ENCODE results near the gene OTUD5. TPM values are rescaled to one million over a fixed set of nuclear protein-coding genes. Genes with fewer than 3 reads are reported as not detected.

The OTUD5 gene, protein sequence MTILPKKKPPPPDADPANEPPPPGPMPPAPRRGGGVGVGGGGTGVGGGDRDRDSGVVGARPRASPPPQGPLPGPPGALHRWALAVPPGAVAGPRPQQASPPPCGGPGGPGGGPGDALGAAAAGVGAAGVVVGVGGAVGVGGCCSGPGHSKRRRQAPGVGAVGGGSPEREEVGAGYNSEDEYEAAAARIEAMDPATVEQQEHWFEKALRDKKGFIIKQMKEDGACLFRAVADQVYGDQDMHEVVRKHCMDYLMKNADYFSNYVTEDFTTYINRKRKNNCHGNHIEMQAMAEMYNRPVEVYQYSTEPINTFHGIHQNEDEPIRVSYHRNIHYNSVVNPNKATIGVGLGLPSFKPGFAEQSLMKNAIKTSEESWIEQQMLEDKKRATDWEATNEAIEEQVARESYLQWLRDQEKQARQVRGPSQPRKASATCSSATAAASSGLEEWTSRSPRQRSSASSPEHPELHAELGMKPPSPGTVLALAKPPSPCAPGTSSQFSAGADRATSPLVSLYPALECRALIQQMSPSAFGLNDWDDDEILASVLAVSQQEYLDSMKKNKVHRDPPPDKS
- total RNA-seq (ENCODE audit: low replicate concordance), result 15.5 and 26.0 TPM in 2 replicates

GRCh38 chrX:48957477-48957826, at the start of gene OTUD5:
OTUD5 (minus strand) TSS chrX:48957607; CDS start chrX:48957570, 37 bp downstream.
- peak within 1 kb of the TSS; percentile 79 for H3K4me3 ChIP-seq (ENCODE audit: low read depth, low read length)
- DNase-seq (ENCODE audit: low read depth), result no peak
- TF ChIP-seq, protein P1, sequence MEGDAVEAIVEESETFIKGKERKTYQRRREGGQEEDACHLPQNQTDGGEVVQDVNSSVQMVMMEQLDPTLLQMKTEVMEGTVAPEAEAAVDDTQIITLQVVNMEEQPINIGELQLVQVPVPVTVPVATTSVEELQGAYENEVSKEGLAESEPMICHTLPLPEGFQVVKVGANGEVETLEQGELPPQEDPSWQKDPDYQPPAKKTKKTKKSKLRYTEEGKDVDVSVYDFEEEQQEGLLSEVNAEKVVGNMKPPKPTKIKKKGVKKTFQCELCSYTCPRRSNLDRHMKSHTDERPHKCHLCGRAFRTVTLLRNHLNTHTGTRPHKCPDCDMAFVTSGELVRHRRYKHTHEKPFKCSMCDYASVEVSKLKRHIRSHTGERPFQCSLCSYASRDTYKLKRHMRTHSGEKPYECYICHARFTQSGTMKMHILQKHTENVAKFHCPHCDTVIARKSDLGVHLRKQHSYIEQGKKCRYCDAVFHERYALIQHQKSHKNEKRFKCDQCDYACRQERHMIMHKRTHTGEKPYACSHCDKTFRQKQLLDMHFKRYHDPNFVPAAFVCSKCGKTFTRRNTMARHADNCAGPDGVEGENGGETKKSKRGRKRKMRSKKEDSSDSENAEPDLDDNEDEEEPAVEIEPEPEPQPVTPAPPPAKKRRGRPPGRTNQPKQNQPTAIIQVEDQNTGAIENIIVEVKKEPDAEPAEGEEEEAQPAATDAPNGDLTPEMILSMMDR (IDR thresholded peaks at IDR 0.05; ENCODE audit: insufficient read depth, low read length), result no peak

DNA sequence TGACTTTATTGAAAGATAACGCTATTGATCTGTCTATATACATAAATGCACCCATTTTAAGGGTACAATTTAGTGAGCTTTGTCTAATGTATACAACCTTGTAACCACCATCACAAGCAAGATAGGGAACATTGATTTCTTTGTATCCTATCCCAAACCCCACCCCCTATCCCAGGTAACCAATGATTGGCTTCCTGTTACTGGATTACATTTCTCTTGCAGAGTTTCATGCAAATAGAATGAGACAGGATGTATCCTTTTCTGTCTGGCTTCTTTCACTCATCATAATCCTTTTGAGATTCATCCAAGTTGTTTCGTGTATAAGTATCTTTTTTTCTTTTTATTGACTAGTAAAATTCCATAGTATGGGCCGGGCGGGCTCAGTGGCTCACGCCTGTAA, 46.3 kb upstream of the OTUD5 start:
- no peak for DNase-seq (ENCODE audit: low read depth)
- TF ChIP-seq, protein P1 (IDR thresholded peaks at IDR 0.05; ENCODE audit: insufficient read depth, low read length), result no peak
- H3K4me3 ChIP-seq (ENCODE audit: low read depth, low read length), result no peak overlapping the region

- TF ChIP-seq, protein P1 (IDR thresholded peaks at IDR 0.05; ENCODE audit: insufficient read depth, low read length), result no peak
- H3K4me3 ChIP-seq (ENCODE audit: low read depth, low read length), result peak within 1 kb of the TSS; percentile 81
- peak; percentile 92 for DNase-seq (ENCODE audit: low read depth)
Measured at GRCh38 chrX:49002091-49002935, 44.9 kb upstream of the OTUD5 start, which contains the start of gene GRIPAP1. GRIPAP1 (minus strand) TSS chrX:49002264; CDS start chrX:49002229, 35 bp downstream.

DNA sequence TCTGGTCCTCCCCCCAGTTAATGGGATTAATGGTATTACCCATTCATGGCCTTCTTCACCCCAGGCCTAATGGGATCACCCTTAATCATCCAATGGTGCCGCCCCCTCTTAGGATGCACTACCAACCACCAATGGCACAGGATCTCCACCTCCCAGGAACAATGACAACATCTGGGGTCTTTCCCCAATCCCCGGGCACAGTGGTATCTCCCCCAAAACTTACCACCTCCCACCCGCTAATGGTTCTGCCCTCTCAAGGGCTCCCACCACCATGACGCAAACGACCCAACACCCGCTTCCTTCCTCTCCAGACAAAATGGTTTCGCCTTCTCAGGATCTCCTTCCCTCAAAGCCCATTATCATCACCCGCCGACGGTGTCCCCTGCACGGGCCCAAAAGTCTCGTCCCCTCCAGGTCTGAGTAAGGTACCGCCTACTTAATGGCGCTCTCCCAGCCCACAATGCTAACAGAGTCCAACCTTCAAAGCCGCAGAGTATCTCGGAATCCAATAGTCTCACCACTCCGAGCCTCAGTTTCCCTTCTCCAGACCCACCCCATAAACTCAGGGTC, 44.2 kb upstream of the OTUD5 start:
- DNase-seq (ENCODE audit: low read depth), result peak; percentile 38
- TF ChIP-seq, protein P1 (IDR thresholded peaks at IDR 0.05; ENCODE audit: insufficient read depth, low read length), result no peak
- peak overlapping the region; percentile 81 for H3K4me3 ChIP-seq (ENCODE audit: low read depth, low read length)

- peak overlapping the region; percentile 81 for H3K4me3 ChIP-seq (ENCODE audit: low read depth, low read length)
- TF ChIP-seq, protein P1 (IDR thresholded peaks at IDR 0.05; ENCODE audit: insufficient read depth, low read length), result no peak
- no peak for DNase-seq (ENCODE audit: low read depth)
Measured at GRCh38 chrX:49000636-49001035, 43.2 kb upstream of the OTUD5 start.

GRCh38 chrX:48999030-48999429, 41.6 kb upstream of the OTUD5 start:
- TF ChIP-seq, protein P1 (IDR thresholded peaks at IDR 0.05; ENCODE audit: insufficient read depth, low read length), result no peak
- DNase-seq (ENCODE audit: low read depth), result no peak
- no peak overlapping the region for H3K4me3 ChIP-seq (ENCODE audit: low read depth, low read length)
